ENCODE data around the gene HMGN4. TPM values are rescaled to one million over a fixed set of nuclear protein-coding genes. Genes with fewer than 3 reads are reported as not detected.

Gene HMGN4
- polyA plus RNA-seq, 1 of the 3 experiments (the other 2 are of a cell fraction), result 76.3 TPM

DNA sequence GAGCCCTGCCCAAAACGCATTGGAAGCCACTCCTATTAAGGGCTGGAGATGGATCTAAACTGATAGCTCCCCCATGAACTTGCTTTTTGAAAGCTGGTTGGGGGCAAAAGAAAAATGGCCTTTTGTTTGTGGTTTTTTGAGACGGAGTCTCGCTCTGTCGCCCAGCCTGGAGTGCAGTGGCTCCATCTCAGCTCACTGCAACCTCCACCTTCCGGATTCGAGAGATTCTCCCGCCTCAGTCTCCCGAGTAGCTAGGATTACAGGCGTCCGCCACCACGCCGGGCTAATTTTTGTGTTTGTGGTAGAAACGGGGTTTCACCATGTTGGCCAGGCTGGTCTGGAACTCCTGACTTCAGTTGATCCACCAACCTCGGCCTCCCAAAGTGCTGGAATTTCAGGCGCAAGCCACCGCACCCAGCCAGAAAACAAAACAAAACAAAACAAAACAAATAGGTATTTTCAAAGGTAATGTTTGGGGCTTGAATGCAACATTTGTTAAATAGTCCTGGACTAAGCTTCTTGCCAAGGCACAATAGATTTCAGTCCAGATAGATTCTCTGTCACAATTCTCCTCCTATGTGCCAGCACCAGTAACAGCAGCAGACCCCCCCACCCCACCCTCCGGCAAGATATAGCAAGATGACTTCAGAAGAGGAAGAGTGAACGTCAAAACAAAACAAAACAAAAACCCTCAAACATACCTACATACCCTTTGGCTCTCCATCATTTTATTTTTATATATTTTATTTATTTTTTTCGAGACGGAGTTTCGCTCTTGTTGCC, 32.1 kb downstream of the HMGN4 start:
- Histone ChIP-seq H3K4me2 (no peak overlapping the region), H3K9ac (no peak overlapping the region), H3K36me3 (replicated peaks in 1 of 2; ENCODE audit: control insufficient read depth in 1 of 2, insufficient read depth in 2 of 2, low read length in 1 of 2) (no peaks in the 10 kb centered on the region), H3F3A (replicated peaks; ENCODE audit: insufficient read depth) (peaks cover 30% of the 10 kb centered on the region), H3K27ac (ENCODE audit: low read depth in 2 of 2, low read length in 1 of 2) (no peak overlapping the region), H4K20me1 (ENCODE audit: insufficient read depth) (no peaks in the 10 kb centered on the region), H3K27me3 (ENCODE audit: insufficient read depth) (no peaks in the 10 kb centered on the region), H2AFZ (ENCODE audit: low read depth) (no peak overlapping the region), H3K9me3 (no peaks in the 10 kb centered on the region), H3K4me1 (ENCODE audit: control insufficient read depth in 1 of 2, insufficient read depth in 2 of 2, low read depth in 1 of 2, low read length in 1 of 2) (no peaks in the 10 kb centered on the region; a peak in 1 of 4 replicates), H3K9me2 (no peaks in the 10 kb centered on the region), H3K79me2 (ENCODE audit: insufficient read depth) (no peaks in the 10 kb centered on the region), H3K4me3 (ENCODE audit: low read depth in 2 of 2, low read length in 1 of 2) (no peak overlapping the region)
- no peak for TF ChIP-seq SMC3 (IDR thresholded peaks at IDR 0.05; ENCODE audit: low read depth, low read length)
- TF ChIP-seq TCF12 (IDR thresholded peaks at IDR 0.05), result no peak
- no peak for TF ChIP-seq FOXM1 (IDR thresholded peaks at IDR 0.05; ENCODE audit: low read depth)
- TF ChIP-seq GATA2 (CRISPR knock-in tag; IDR thresholded peaks at IDR 0.05), result no peak
- no peak for TF ChIP-seq RAD21 (IDR thresholded peaks at IDR 0.05; ENCODE audit: low read length)
- no peak for TF ChIP-seq RXRA (IDR thresholded peaks at IDR 0.05; ENCODE audit: borderline replicate concordance, low read depth)
- TF ChIP-seq, protein P1, sequence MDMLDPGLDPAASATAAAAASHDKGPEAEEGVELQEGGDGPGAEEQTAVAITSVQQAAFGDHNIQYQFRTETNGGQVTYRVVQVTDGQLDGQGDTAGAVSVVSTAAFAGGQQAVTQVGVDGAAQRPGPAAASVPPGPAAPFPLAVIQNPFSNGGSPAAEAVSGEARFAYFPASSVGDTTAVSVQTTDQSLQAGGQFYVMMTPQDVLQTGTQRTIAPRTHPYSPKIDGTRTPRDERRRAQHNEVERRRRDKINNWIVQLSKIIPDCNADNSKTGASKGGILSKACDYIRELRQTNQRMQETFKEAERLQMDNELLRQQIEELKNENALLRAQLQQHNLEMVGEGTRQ (IDR thresholded peaks at IDR 0.05; ENCODE audit: borderline replicate concordance, low read depth, low read length), result no peak
- TF ChIP-seq RCOR1 (IDR thresholded peaks at IDR 0.05; ENCODE audit: low read length), result no peak
- TF ChIP-seq, protein P2, sequence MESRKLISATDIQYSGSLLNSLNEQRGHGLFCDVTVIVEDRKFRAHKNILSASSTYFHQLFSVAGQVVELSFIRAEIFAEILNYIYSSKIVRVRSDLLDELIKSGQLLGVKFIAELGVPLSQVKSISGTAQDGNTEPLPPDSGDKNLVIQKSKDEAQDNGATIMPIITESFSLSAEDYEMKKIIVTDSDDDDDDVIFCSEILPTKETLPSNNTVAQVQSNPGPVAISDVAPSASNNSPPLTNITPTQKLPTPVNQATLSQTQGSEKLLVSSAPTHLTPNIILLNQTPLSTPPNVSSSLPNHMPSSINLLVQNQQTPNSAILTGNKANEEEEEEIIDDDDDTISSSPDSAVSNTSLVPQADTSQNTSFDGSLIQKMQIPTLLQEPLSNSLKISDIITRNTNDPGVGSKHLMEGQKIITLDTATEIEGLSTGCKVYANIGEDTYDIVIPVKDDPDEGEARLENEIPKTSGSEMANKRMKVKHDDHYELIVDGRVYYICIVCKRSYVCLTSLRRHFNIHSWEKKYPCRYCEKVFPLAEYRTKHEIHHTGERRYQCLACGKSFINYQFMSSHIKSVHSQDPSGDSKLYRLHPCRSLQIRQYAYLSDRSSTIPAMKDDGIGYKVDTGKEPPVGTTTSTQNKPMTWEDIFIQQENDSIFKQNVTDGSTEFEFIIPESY (IDR thresholded peaks at IDR 0.05; ENCODE audit: borderline replicate concordance, low read depth), result no peak
- no peak for TF ChIP-seq EZH2phosphoT487 (IDR thresholded peaks at IDR 0.05; ENCODE audit: borderline replicate concordance, low read depth)
- TF ChIP-seq YY1 (IDR thresholded peaks at IDR 0.05; ENCODE audit: low read depth), result no peak
- ChIA-PET CTCF (interaction anchor here (1.2 to 6.1 kb wide), 6 partner anchors 14 to 248 kb away, joined by 4 to 51 read pairs (median 12); partner anchors contain the start of gene HMGN4), POLR2A (interaction anchor here (0.8 to 1.3 kb wide), 2 partner anchors 25 to 286 kb away, joined by 3 read pairs; no protein-coding TSS in a partner anchor)
- no peak for DNase-seq
- WGBS (ENCODE audit: low lambda C conversion rate), result 82% methylated on average over 20 of the region's 21 CpGs

DNA sequence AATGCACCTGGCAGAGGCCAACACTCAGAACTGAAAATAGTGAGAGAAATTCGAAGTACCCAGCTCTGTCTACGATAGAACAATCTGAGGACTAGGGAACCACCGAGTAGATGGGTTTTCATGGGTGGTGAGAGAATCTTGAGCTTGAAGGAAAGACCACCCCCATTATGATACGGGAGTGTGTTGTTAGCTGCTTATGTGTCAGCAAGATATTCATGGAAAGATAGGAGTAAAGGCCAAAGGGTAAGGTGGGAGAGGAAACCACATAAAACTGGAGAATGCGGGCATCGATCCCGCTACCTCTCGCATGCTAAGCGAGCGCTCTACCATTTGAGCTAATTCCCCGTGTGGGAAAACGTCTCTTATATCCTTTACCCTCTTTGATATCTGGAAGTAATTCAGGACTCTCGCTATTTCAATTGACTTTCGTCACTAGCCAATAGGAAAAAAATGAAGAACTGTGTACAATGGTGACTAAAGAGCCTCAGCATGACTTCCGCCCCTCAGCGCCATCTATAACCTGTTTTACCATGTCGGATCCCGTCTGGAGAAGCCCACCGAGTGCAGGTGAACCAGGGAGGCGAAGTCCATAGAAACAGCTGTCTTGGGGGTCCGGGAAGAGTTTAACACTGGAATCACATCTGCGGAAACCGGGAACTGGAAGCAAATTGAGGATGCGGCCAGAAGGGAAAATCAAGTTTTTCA, 33.6 kb downstream of the HMGN4 start:
- no peaks in the 10 kb centered on the region for H4K20me1 ChIP-seq (ENCODE audit: insufficient read depth)
- H2AFZ ChIP-seq (ENCODE audit: low read depth), result peak overlapping the region; percentile 95
- CTCF ChIA-PET, result interaction anchor here (0.6 to 12.1 kb wide), 14 partner anchors 10 to 1619 kb away, joined by 3 to 183 read pairs (median 6); partner anchors contain the start of genes ABT1 and HMGN4
- H3K79me2 ChIP-seq (ENCODE audit: insufficient read depth), result no peaks in the 10 kb centered on the region
- H3K27ac ChIP-seq (ENCODE audit: low read depth in 2 of 2, low read length in 1 of 2), result peak overlapping the region; percentile 76
- H3K9me3 ChIP-seq, result no peaks in the 10 kb centered on the region
- peak; percentile 53 for DNase-seq
- TF ChIP-seq EP300 (IDR thresholded peaks at IDR 0.05; ENCODE audit: borderline replicate concordance in 1 of 2, low read depth in 1 of 2, low read length in 1 of 2) (peak in 1 of 2 experiments; percentile 32; a peak in 1 of 4 replicates), RCOR1 (IDR thresholded peaks at IDR 0.05; ENCODE audit: low read length) (peak; percentile 89), RFX5 (IDR thresholded peaks at IDR 0.05; ENCODE audit: low read length) (peak; percentile 57; the same call in 1 of the 2 replicates), TEAD4 (IDR thresholded peaks at IDR 0.05; ENCODE audit: borderline replicate concordance, insufficient read depth) (peak; percentile 87), RAD21 (IDR thresholded peaks at IDR 0.05; ENCODE audit: low read length) (no peak), TAF1 (IDR thresholded peaks at IDR 0.05; ENCODE audit: borderline replicate concordance, low read depth, low read length) (0 out of 2 replicates have a peak, but pooled peaks have one; percentile 13), GABPA (IDR thresholded peaks at IDR 0.05; ENCODE audit: low read depth) (0 out of 2 replicates have a peak, but pooled peaks have one; percentile 33), RXRA (IDR thresholded peaks at IDR 0.05; ENCODE audit: borderline replicate concordance, low read depth) (peak; percentile 39; the same call in 1 of the 2 replicates), GATA2 (CRISPR knock-in tag; IDR thresholded peaks at IDR 0.05) (peak; percentile 50), CHD2 (IDR thresholded peaks at IDR 0.05; ENCODE audit: low read length, partially characterized antibody) (peak; percentile 27), SIN3A (IDR thresholded peaks at IDR 0.05; ENCODE audit: borderline replicate concordance, low read depth, low read length) (no peak), EZH2phosphoT487 (IDR thresholded peaks at IDR 0.05; ENCODE audit: borderline replicate concordance, low read depth) (no peak), FOSL2 (IDR thresholded peaks at IDR 0.05; ENCODE audit: borderline replicate concordance, low read depth) (peak; percentile 59), MXI1 (IDR thresholded peaks at IDR 0.05; ENCODE audit: low read depth, low read length) (0 out of 2 replicates have a peak, but pooled peaks have one; percentile 47)
- TF ChIP-seq, protein P3, sequence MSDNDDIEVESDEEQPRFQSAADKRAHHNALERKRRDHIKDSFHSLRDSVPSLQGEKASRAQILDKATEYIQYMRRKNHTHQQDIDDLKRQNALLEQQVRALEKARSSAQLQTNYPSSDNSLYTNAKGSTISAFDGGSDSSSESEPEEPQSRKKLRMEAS (IDR thresholded peaks at IDR 0.05; ENCODE audit: low read depth), result 0 out of 2 replicates have a peak, but pooled peaks have one; percentile 42
- H3K4me3 ChIP-seq (ENCODE audit: low read depth in 2 of 2, low read length in 1 of 2), result peak overlapping the region; percentile 58 to 79
- H3K36me3 ChIP-seq (replicated peaks in 1 of 2; ENCODE audit: control insufficient read depth in 1 of 2, insufficient read depth in 2 of 2, low read length in 1 of 2), result no peaks in the 10 kb centered on the region
- POLR2A ChIA-PET, result interaction anchor here (1.9 kb wide), 1 partner anchor 24 kb away, joined by 8 read pairs; no protein-coding TSS in a partner anchor
- peaks cover 35% of the 10 kb centered on the region for H3F3A ChIP-seq (replicated peaks; ENCODE audit: insufficient read depth)
- WGBS (ENCODE audit: low lambda C conversion rate), result 2% methylated on average over 23 of the region's 24 CpGs
- H3K27me3 ChIP-seq (ENCODE audit: insufficient read depth), result no peaks in the 10 kb centered on the region
- H3K9me2 ChIP-seq, result no peaks in the 10 kb centered on the region
- peak overlapping the region; percentile 68 for H3K9ac ChIP-seq
- no peaks in the 10 kb centered on the region; a peak in 1 of 4 replicates for H3K4me1 ChIP-seq (ENCODE audit: control insufficient read depth in 1 of 2, insufficient read depth in 2 of 2, low read depth in 1 of 2, low read length in 1 of 2)
- peak overlapping the region; percentile 75 for H3K4me2 ChIP-seq

All from SK-N-SH (cell line).